HepG2 (cell line): ENCODE data around the gene TTC21B. TPM values are rescaled to one million over a fixed set of nuclear protein-coding genes. Genes with fewer than 3 reads are reported as not detected.

ENCODE experiments used
- ATAC-seq: fragments of 200-7000 bp; cut with Tn5 transposase; 3 replicates; pipeline ENCODE4 v1.9.1; 2020; ENCODE audit warnings: mild to moderate bottlenecking, moderate library complexity
- BruUV-seq: library from RNA; stranded (reverse); fragments of 400-500 nt; replicated peaks from 2 replicates; lab custom pipeline; 2021; lab: Mats Ljungman, UMichigan
- CTCF ChIA-PET: fragments of 300-600 bp; formaldehyde crosslinking; extraction: SDS; loops from one replicate; lab custom pipeline; 2021; ENCODE audit warnings: low total read pairs, inconsistent platforms, low intra/inter-chr PET ratio; lab: Yijun Ruan, JAX
- POLR2A ChIA-PET: fragments of 350-600 bp; sonication (Branson Sonifier 250); formaldehyde crosslinking; loops from one replicate; lab custom pipeline; 2020; ENCODE audit warnings: antibody characterized with exemption, inconsistent platforms; lab: Yijun Ruan, JAX
- DNase-seq: peaks from one replicate; pipeline ENCODE4 v3.0.0-alpha.2; 2015; ENCODE audit warnings: low spot score
- FAIRE-seq: peaks from 3 replicates; lab custom pipeline; 2011; peaks lifted over from hg19 to GRCh38; lab: Jason Lieb, UNC
- H2AFZ ChIP-seq: one replicate; pipeline ENCODE4 v1.6.1; 2011; ENCODE audit warnings: low read length, inconsistent platforms
- H3K27ac ChIP-seq: fragments of 300-600 bp; 3 replicates; pipeline ENCODE4 v1.8.0; 2011; ENCODE audit warnings: mixed run types, mild to moderate bottlenecking, mixed read lengths, low read length, inconsistent platforms; ENCODE audit not compliant: insufficient read depth; ENCODE audit errors: extremely low read length
- H3K27me3 ChIP-seq, 2 experiments: fragments of 200-600 bp in 1 of 2; 2 replicates in 1 of 2; 3 replicates in 1 of 2; pipeline versions ENCODE4 v1.6.0 to v1.8.0; 2011; ENCODE audit warnings: low read length in 2 of 2, mild to moderate bottlenecking in 2 of 2, moderate library complexity in 2 of 2, inconsistent platforms in 1 of 2; ENCODE audit not compliant: insufficient read depth in 2 of 2, control insufficient read depth in 1 of 2
- H3K36me3 ChIP-seq, 2 experiments: fragments of 200-600 bp in 1 of 2; replicated peaks in 1 of 2; 2 replicates in 1 of 2; 3 replicates in 1 of 2; pipeline versions ENCODE4 v1.5.1 to v1.8.0; 2011; ENCODE audit warnings: low read length in 2 of 2, inconsistent platforms in 1 of 2; ENCODE audit not compliant: insufficient read depth in 2 of 2, control insufficient read depth in 1 of 2
- H3K4me1 ChIP-seq: 2 replicates; pipeline ENCODE4 v1.5.1; 2012; ENCODE audit warnings: low read length, inconsistent platforms; ENCODE audit not compliant: insufficient read depth
- H3K4me2 ChIP-seq: 2 replicates; pipeline ENCODE4 v1.6.0; 2011; ENCODE audit warnings: low read depth, low read length, inconsistent platforms
- H3K4me3 ChIP-seq, 3 experiments: fragments of 200-600 bp in 1 of 3; sonication (generic), shearing (Covaris generic) in 1 of 3; replicated peaks in 1 of 3; 2 replicates each; pipeline ENCODE4 v1.5.1; 2011 to 2016; ENCODE audit warnings: low read length in 3 of 3, inconsistent platforms in 2 of 3, low read depth in 2 of 3, mild to moderate bottlenecking in 2 of 3, control low read depth in 1 of 3, mixed read lengths in 1 of 3; ENCODE audit not compliant: insufficient read depth in 1 of 3
- H3K79me2 ChIP-seq: one replicate; pipeline ENCODE4 v1.6.1; 2011; ENCODE audit warnings: low read length, inconsistent platforms; ENCODE audit not compliant: insufficient read depth
- H3K9ac ChIP-seq: 2 replicates; pipeline ENCODE4 v1.6.0; 2011; ENCODE audit warnings: mild to moderate bottlenecking, low read depth, low read length, inconsistent platforms; ENCODE audit not compliant: insufficient read depth
- H3K9me3 ChIP-seq: 2 replicates; pipeline ENCODE4 v1.5.1; 2012; ENCODE audit warnings: mild to moderate bottlenecking, low read length
- H4K20me1 ChIP-seq: 2 replicates; pipeline ENCODE4 v1.6.0; 2011; ENCODE audit warnings: inconsistent platforms, mild to moderate bottlenecking, low read length, moderate library complexity; ENCODE audit not compliant: insufficient read depth
- ARID3A ChIP-seq: IDR thresholded peaks from 2 replicates; pipeline ENCODE4 v1.6.1; 2012; ENCODE audit warnings: low read depth, low read length, improper control_type of control experiment
- FUBP1 ChIP-seq: sonication (generic); formaldehyde crosslinking; IDR thresholded peaks from 2 replicates; pipeline ENCODE4 v1.5.1; 2020; ENCODE audit warnings: missing genetic modification reagents, mild to moderate bottlenecking, borderline replicate concordance
- MAFF ChIP-seq: IDR thresholded peaks from 2 replicates; pipeline ENCODE4 v1.6.1; 2011; ENCODE audit warnings: low read depth, low read length, improper control_type of control experiment
- MAFK ChIP-seq, 2 experiments: IDR thresholded peaks in 1 of 2; conservative IDR thresholded peaks in 1 of 2; 2 replicates each; pipeline ENCODE4 v1.6.1; 2011; ENCODE audit warnings: improper control_type of control experiment in 2 of 2, low read length in 2 of 2
- MIER2 ChIP-seq: IDR thresholded peaks from 2 replicates; pipeline ENCODE4 v1.6.1; 2016; ENCODE audit warnings: missing biosample characterization, missing genetic modification reagents
- ZNF24 ChIP-seq: fragments of 450-650 bp; IDR thresholded peaks from 2 replicates; pipeline ENCODE4 v1.6.1; 2017; ENCODE audit warnings: antibody characterized with exemption, mild to moderate bottlenecking
- ZNF264 ChIP-seq: sonication (generic); formaldehyde crosslinking; IDR thresholded peaks from 2 replicates; pipeline ENCODE4 v1.4.0; 2020; ENCODE audit warnings: missing genetic modification reagents
- WGBS: methylation state at CpG from one replicate; pipeline ENCODE4 v1.1.6; 2017; ENCODE audit warnings: low lambda C conversion rate; 5-methylcytosine and 5-hydroxymethylcytosine counted together
- in situ Hi-C: cut with HindIII; loops from 2 replicates; pipeline ENCODE4 v1.10.0; 2017; ENCODE audit warnings: low pct_unique_long_range_greater_than_20kb; ENCODE audit not compliant: extremely low pct_ligation_motif_present
- intact Hi-C: fragments of 100-400 bp; cut with micrococcal nuclease; formaldehyde crosslinking; loops from one replicate; pipeline ENCODE4 v1.10.0; 2022; ENCODE audit not compliant: unreplicated experiment
- polyA plus RNA-seq, 8 experiments: library from polyadenylated mRNA; depleted of rRNA in 3 of 8; stranded (reverse) in 7 of 8; unstranded in 1 of 8; fragments of >200 nt; fragmentation: Illumina TruSeq in 4 of 8; extraction: Trizol in 4 of 8; gene quantifications; 2 replicates each; pipeline versions ENCODE4 v1.2.1 to v1.2.3, GENCODE V29; 2011 to 2016; ENCODE audit warnings: low read depth in 4 of 8, missing spikeins in 1 of 8, mixed read lengths in 1 of 8; ENCODE audit not compliant: insufficient read depth in 1 of 8
- total RNA-seq, 5 experiments: library from RNA; depleted of rRNA; stranded (reverse); fragments of >200 nt; fragmentation: Illumina TruSeq; extraction: Trizol; gene quantifications; 2 replicates each; pipeline ENCODE4 v1.2.3, GENCODE V29; 2016; ENCODE audit warnings: low read depth in 1 of 5

The TTC21B gene
- total and polyA plus RNA-seq, 2 of the 13 experiments (the other 11 are each of a cell fraction or from before 2014, with no cell fraction given): 39.1 to 67.1 TPM

GRCh38 chr2:165952741-165953211 lies 800 bp downstream of the TTC21B start:
- H3K4me1 ChIP-seq: peaks cover 52% of the 10 kb centered on the region

More at GRCh38 chr2:165952741-165953211, 800 bp downstream of the TTC21B start:
- TF ChIP-seq MAFF (peak; percentile 43; the same call in 1 of the 2 replicates), ZNF24 (peak; percentile 89), ZNF264 (0 out of 2 replicates have a peak, but pooled peaks have one; percentile 4), MIER2 (no peak), ARID3A (peak; percentile 26; the same call in 1 of the 2 replicates), MAFK (conservative IDR thresholded peaks at IDR 0.05 in 1 of 2, IDR thresholded peaks at IDR 0.05 in 1 of 2; ENCODE audit: low read length in 2 of 2) (peak; percentile 41 to 52; a peak in 3 of 4 replicates), FUBP1 (CRISPR knock-in tag) (no peak)
- POLR2A ChIA-PET: interaction anchor here (0.9 to 2.4 kb wide), 14 partner anchors 8 to 423 kb away, joined by 3 to 33 read pairs (median 4); partner anchors contain the start of genes SCN1A and SCN9A
- Histone ChIP-seq H4K20me1 (peaks cover 27% of the 10 kb centered on the region), H3K4me2 (peak overlapping the region; percentile 73), H2AFZ (no peak overlapping the region), H3K79me2 (peaks cover 55% of the 10 kb centered on the region), H3K27ac (peak overlapping the region; percentile 84), H3K9ac (peak overlapping the region; percentile 92), H3K9me3 (no peaks in the 10 kb centered on the region), H3K4me3 (peak overlapping the region; percentile 88 to 97 (median 91)), H3K36me3 (peaks cover 5 to 18% of the 10 kb centered on the region in 2 experiments; a peak in 4 of 5 replicates), H3K27me3 (no peaks in the 10 kb centered on the region; a peak in 1 of 5 replicates)
- DNase-seq (peak; percentile 12), FAIRE-seq (no peak), ATAC-seq (no peak)
- no TSS peak for BruUV-seq
- CTCF ChIA-PET: no interaction called here
- intact Hi-C loops: loop anchor here (1.0 to 5.0 kb wide), 5 partner anchors 176 to 564 kb away; partner anchors contain the start of gene SCN1A
- in situ Hi-C loops: loop anchor here (5.0 kb wide), 3 partner anchors 175 to 465 kb away; partner anchors contain the start of gene SCN1A
- WGBS: 1% methylated on average over 4 of the region's 4 CpGs
